ENCODE data around the gene CCL3. TPM values are rescaled to one million over a fixed set of nuclear protein-coding genes. Genes with fewer than 3 reads are reported as not detected.
"Not testable (repeated sequence)": the region's sequence is repeated elsewhere in the genome, so short reads cannot be mapped to it uniquely, and the experiment has no call there.

CCL3 gene
- total RNA-seq, 1 donor from 2014 or later = 0.78 TPM

GRCh38 chr17:36086791-36087190, 3.2 kb downstream of the CCL3 start:
- no peak for DNase-seq (ENCODE audit: low spot score)

GRCh38 chr17:36085765-36086164, 4.2 kb downstream of the CCL3 start:
- DNase-seq (ENCODE audit: low spot score) = no peak

GRCh38 chr17:36083691-36084090, 6.3 kb downstream of the CCL3 start:
- DNase-seq (ENCODE audit: low spot score) = not testable (repeated sequence)

GRCh38 chr17:36082482-36083120, 7.3 kb downstream of the CCL3 start:
- not testable (repeated sequence) for DNase-seq (ENCODE audit: low spot score)

GRCh38 chr17:36081681-36082471, 8.1 kb downstream of the CCL3 start:
- not testable (repeated sequence) for DNase-seq (ENCODE audit: low spot score)

- DNase-seq (ENCODE audit: low spot score) = no peak
Observed at GRCh38 chr17:36074365-36074764, 15.6 kb downstream of the CCL3 start.

- DNase-seq (ENCODE audit: low spot score) = peak; percentile 62
Observed at GRCh38 chr17:36072431-36073121, 17.4 kb downstream of the CCL3 start.

- DNase-seq (ENCODE audit: low spot score) = no peak
Observed at GRCh38 chr17:36071751-36072150, 18.2 kb downstream of the CCL3 start.

GRCh38 chr17:36070427-36070826, 19.5 kb downstream of the CCL3 start:
- DNase-seq (ENCODE audit: low spot score) = no peak

- no peak for DNase-seq (ENCODE audit: low spot score)
Observed at GRCh38 chr17:36069136-36069535, 20.8 kb downstream of the CCL3 start.

- no peak for DNase-seq (ENCODE audit: low spot score)
Observed at GRCh38 chr17:36068524-36068923, 21.4 kb downstream of the CCL3 start.

- no peak for DNase-seq (ENCODE audit: low spot score)
Observed at GRCh38 chr17:36066365-36066985, 23.5 kb downstream of the CCL3 start.

GRCh38 chr17:36063786-36064541, 26.0 kb downstream of the CCL3 start, which contains the start of gene CCL18:
CCL18 (plus strand) TSS chr17:36064272; CDS start chr17:36064343, 71 bp downstream.
- no peak for DNase-seq (ENCODE audit: low spot score)

GRCh38 chr17:36060816-36061215, 29.1 kb downstream of the CCL3 start:
- no peak for DNase-seq (ENCODE audit: low spot score)

GRCh38 chr17:36059406-36059805, 30.5 kb downstream of the CCL3 start:
- DNase-seq (ENCODE audit: low spot score) = no peak

- no peak for DNase-seq (ENCODE audit: low spot score)
Observed at GRCh38 chr17:36057911-36058310, 32.0 kb downstream of the CCL3 start.

- DNase-seq (ENCODE audit: low spot score) = no peak
Observed at GRCh38 chr17:36055921-36056520, 33.9 kb downstream of the CCL3 start.

- DNase-seq (ENCODE audit: low spot score) = no peak
Observed at GRCh38 chr17:36055171-36055570, 34.8 kb downstream of the CCL3 start.

GRCh38 chr17:36049643-36050042, 40.3 kb downstream of the CCL3 start:
- no peak for DNase-seq (ENCODE audit: low spot score)

- DNase-seq (ENCODE audit: low spot score) = no peak
Observed at GRCh38 chr17:36048066-36048465, 41.9 kb downstream of the CCL3 start.

All from ureter (tissue), 1 donor.